Ascending aorta (tissue), 2 donors: Measurements from ENCODE around the gene GZMM. TPM values are rescaled to one million over a fixed set of nuclear protein-coding genes. Genes with fewer than 3 reads are reported as not detected.

ENCODE experiments used
- DNase-seq, 2 donors: peaks; one replicate each; pipeline ENCODE4 v3.0.0-alpha.2; 2019; ENCODE audit warnings: low spot score in 2 of 2
- H3K27ac ChIP-seq, 2 donors: fragments of 200-600 bp; sonication (generic); one replicate each; pipeline ENCODE4 v1.5.1; 2016 to 2017; ENCODE audit warnings: mild to moderate bottlenecking in 1 of 2
- H3K27me3 ChIP-seq: fragments of 200-600 bp; sonication (generic); one replicate; pipeline ENCODE4 v1.5.1; 2017
- H3K36me3 ChIP-seq, 2 donors: fragments of 200-600 bp; sonication (generic); one replicate each; pipeline ENCODE4 v1.5.1; 2016
- H3K4me1 ChIP-seq, 2 donors: fragments of 200-600 bp; sonication (generic); one replicate each; pipeline ENCODE4 v1.5.1; 2016 to 2017; ENCODE audit warnings: mild to moderate bottlenecking in 1 of 2
- H3K4me3 ChIP-seq, 2 donors: fragments of 200-600 bp; sonication (generic); one replicate each; pipeline ENCODE4 v1.5.1; 2016 to 2017; ENCODE audit warnings: mild to moderate bottlenecking in 1 of 2
- H3K9me3 ChIP-seq, 2 donors: fragments of 200-600 bp; sonication (generic); one replicate each; pipeline ENCODE4 v1.5.1; 2016
- intact Hi-C: fragments of 100-400 bp; cut with DNase I; formaldehyde crosslinking; loops from one replicate; pipeline ENCODE4 v1.15.1; 2023
- total RNA-seq: library from RNA; depleted of rRNA; stranded (reverse); fragments of >200 nt; gene quantifications from one replicate; pipeline ENCODE4 v1.1.0, GENCODE V29; 2016
- TF ChIP-seq, protein P1 (sequence below), 3 experiments: fragments of 200-600 bp in 2 of 3; fragments of 450-650 bp in 1 of 3; sonication (generic) in 2 of 3; IDR thresholded peaks; one replicate each; pipeline ENCODE4 v1.5.1; 2016 to 2019; ENCODE audit warnings: antibody characterized with exemption in 3 of 3, mild to moderate bottlenecking in 1 of 3, moderate library complexity in 1 of 3

GZMM gene
- total RNA-seq, 1 donor from 2014 or later, result not detected

- Histone ChIP-seq H3K9me3 (no peaks in the 10 kb centered on the region), H3K4me1 (peaks cover 16 to 24% of the 10 kb centered on the region in 2 donors), H3K27me3 (no peaks in the 10 kb centered on the region), H3K36me3 (peaks cover 12 to 13% of the 10 kb centered on the region in 2 donors), H3K4me3 (peak overlapping the region; percentile 91 to 99), H3K27ac (peak overlapping the region; percentile 88 to 95)
- intact Hi-C loops, result loop anchor here (1.0 to 2.0 kb wide), 3 partner anchors 24 to 266 kb away; partner anchors contain the start of genes BSG, PTBP1 and TPGS1
- DNase-seq, result peak in 1 of 2 donors; percentile 89
- TF ChIP-seq, protein P1, sequence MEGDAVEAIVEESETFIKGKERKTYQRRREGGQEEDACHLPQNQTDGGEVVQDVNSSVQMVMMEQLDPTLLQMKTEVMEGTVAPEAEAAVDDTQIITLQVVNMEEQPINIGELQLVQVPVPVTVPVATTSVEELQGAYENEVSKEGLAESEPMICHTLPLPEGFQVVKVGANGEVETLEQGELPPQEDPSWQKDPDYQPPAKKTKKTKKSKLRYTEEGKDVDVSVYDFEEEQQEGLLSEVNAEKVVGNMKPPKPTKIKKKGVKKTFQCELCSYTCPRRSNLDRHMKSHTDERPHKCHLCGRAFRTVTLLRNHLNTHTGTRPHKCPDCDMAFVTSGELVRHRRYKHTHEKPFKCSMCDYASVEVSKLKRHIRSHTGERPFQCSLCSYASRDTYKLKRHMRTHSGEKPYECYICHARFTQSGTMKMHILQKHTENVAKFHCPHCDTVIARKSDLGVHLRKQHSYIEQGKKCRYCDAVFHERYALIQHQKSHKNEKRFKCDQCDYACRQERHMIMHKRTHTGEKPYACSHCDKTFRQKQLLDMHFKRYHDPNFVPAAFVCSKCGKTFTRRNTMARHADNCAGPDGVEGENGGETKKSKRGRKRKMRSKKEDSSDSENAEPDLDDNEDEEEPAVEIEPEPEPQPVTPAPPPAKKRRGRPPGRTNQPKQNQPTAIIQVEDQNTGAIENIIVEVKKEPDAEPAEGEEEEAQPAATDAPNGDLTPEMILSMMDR (IDR thresholded peaks at IDR 0.05), result peak in 1 of 3 experiments; percentile 6
These were observed 12.7 kb upstream of the GZMM start for GRCh38 chr19:531009-531752.

DNA sequence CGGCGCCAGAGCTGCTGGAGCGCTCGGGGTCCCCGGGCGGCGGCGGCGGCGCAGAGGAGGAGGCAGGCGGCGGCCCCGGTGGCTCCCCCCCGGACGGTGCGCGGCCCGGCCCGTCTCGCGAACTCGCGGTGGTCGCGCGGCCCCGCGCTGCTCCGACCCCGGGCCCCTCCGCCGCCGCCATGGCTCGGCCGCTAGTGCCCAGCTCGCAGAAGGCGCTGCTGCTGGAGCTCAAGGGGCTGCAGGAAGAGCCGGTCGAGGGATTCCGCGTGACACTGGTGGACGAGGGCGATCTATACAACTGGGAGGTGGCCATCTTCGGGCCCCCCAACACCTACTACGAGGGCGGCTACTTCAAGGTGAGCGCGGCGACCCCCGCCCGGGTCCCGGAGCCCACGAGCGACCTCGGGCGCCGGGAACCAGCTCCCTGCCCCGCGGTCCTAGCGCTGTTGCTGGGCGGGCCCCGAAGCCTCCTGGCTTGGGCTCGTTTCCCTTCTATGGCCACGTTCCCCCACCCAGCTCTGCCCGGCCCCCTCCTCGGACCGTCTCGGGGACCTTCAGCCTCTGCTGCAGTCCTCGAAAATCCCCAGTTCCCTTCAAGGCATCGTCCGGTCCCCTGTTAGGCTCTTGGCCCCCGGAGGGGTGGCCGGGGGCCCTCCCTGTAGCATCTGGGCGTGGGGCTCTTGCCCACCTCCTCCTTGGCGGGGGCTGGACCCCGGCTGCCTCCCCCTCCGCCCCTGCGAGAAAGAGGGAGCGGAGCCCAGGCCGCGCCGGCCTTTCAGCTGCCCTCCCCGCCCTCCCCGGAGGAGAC, 11.9 kb upstream of the GZMM start, which contains the start of gene CDC34:
Gene CDC34 (plus strand): TSS at position 8 of the 808 bp plus-strand sequence. CDS start 172 bp downstream, at position 180.
- DNase-seq, result no peak
- H3K36me3 ChIP-seq, result peaks cover 20 to 21% of the 10 kb centered on the region in 2 donors
- TF ChIP-seq, protein P1 (IDR thresholded peaks at IDR 0.05), result no peak
- peak within 1 kb of the TSS; percentile 91 to 99 for H3K4me3 ChIP-seq
- H3K27ac ChIP-seq, result peak within 1 kb of the TSS; percentile 93 to 95
- H3K9me3 ChIP-seq, result no peaks in the 10 kb centered on the region
- intact Hi-C loops, result loop anchor here (1.0 to 2.0 kb wide), 3 partner anchors 25 to 265 kb away; partner anchors contain the start of genes BSG, PTBP1 and TPGS1
- H3K4me1 ChIP-seq, result peaks cover 16 to 24% of the 10 kb centered on the region in 2 donors
- no peaks in the 10 kb centered on the region for H3K27me3 ChIP-seq

GRCh38 chr19:532561-533363, 11.1 kb upstream of the GZMM start:
- Histone ChIP-seq H3K27me3 (no peaks in the 10 kb centered on the region), H3K9me3 (no peaks in the 10 kb centered on the region), H3K36me3 (peaks cover 25% of the 10 kb centered on the region in 2 donors), H3K4me1 (peaks cover 16 to 24% of the 10 kb centered on the region in 2 donors), H3K4me3 (peak overlapping the region; percentile 91 to 99), H3K27ac (peak overlapping the region; percentile 89 to 93)
- intact Hi-C loops, result no loop called here
- peak in 1 of 2 donors; percentile 84 for DNase-seq
- TF ChIP-seq, protein P1 (IDR thresholded peaks at IDR 0.05), result peak; percentile 34 to 50 (median 41)

DNA sequence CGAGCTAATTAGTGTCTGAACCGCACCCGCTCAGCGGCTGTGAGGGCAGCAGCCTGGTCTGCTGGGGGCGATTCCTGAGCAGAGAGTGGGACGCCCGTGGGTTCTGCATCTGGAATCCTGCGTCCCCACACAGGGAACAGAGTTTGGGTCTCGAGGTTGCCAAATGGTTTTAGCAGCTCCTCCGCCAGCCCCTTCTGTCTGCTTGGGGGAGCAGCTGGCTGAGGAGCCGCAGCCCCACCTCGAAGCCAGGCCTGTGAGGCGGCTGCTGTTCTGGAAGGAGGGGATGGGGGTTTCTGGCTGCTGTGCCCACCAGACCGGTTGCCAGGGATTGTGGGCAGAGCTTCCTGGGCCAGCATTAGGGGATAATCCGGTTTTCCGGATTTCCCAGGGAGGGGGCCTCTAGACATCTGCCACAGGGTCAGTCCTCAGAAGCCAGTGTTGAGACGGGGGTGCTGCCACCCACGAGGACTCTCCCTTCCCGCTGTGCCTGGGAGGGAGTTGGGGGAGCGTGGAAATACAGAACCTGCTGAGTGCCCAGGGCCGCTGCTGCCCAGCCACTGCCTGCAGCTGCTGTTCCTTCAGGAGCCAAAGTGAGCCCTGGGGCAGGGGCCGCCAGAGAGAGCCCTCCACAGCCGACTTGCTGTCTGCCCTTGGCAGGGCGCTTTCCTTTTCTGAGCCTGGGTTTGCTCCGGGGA, 10.3 kb upstream of the GZMM start:
- Histone ChIP-seq H3K36me3 (peaks cover 32 to 33% of the 10 kb centered on the region in 2 donors), H3K4me1 (peaks cover 16 to 24% of the 10 kb centered on the region in 2 donors)

More for the DNA sequence above, 10.3 kb upstream of the GZMM start:
- intact Hi-C loops, result no loop called here
- H3K27me3 ChIP-seq, result no peaks in the 10 kb centered on the region
- peak overlapping the region; percentile 89 to 93 for H3K27ac ChIP-seq
- peak overlapping the region; percentile 91 to 99 for H3K4me3 ChIP-seq
- DNase-seq, result no peak
- H3K9me3 ChIP-seq, result no peaks in the 10 kb centered on the region
- TF ChIP-seq, protein P1 (IDR thresholded peaks at IDR 0.05), result no peak
